Fibroblast of the aortic adventitia (primary cell): ENCODE data around the gene KLHL35. TPM values are rescaled to one million over a fixed set of nuclear protein-coding genes. Genes with fewer than 3 reads are reported as not detected.

Experiments
- DNase-seq: peaks from one replicate; pipeline ENCODE4 v3.0.0-alpha.2; 2010; ENCODE audit warnings: low read depth
- H3K4me3 ChIP-seq: 2 replicates; pipeline ENCODE4 v1.5.1; 2011; ENCODE audit warnings: low read depth, mild to moderate bottlenecking, control low read depth, low read length, moderate library complexity
- CTCF ChIP-seq: IDR thresholded peaks from 2 replicates; pipeline ENCODE4 v1.5.1; 2011; ENCODE audit warnings: mild to moderate bottlenecking, low read length, control low read depth, inconsistent platforms; ENCODE audit not compliant: insufficient read depth
- total RNA-seq: library from RNA; depleted of rRNA; stranded (reverse); fragments of >200 nt; gene quantifications from 2 replicates; pipeline ENCODE4 v1.2.3, GENCODE V29; 2012; ENCODE audit warnings: low replicate concordance

Gene KLHL35
- total RNA-seq, 1 donor = 3.0 TPM

GRCh38 chr11:75439495-75440120 is 6.6 kb upstream of the KLHL35 start:
- DNase-seq = no peak
- no peak for TF ChIP-seq CTCF
- H3K4me3 ChIP-seq = no peak overlapping the region

GRCh38 chr11:75439026-75439425 is 6.0 kb upstream of the KLHL35 start:
- H3K4me3 ChIP-seq = no peak overlapping the region
- no peak for DNase-seq
- TF ChIP-seq CTCF = no peak

- no peak overlapping the region for H3K4me3 ChIP-seq
- DNase-seq = no peak
- TF ChIP-seq CTCF = no peak
Observed at GRCh38 chr11:75437966-75438659, 5.1 kb upstream of the KLHL35 start.

- no peak overlapping the region for H3K4me3 ChIP-seq
- DNase-seq = no peak
- TF ChIP-seq CTCF = no peak
Observed at GRCh38 chr11:75436806-75437205, 3.8 kb upstream of the KLHL35 start.

- no peak for TF ChIP-seq CTCF
- no peak overlapping the region for H3K4me3 ChIP-seq
- DNase-seq = no peak
Observed at GRCh38 chr11:75435571-75435925, 2.5 kb upstream of the KLHL35 start.

- no peak for TF ChIP-seq CTCF
- no peak for DNase-seq
- no peak overlapping the region for H3K4me3 ChIP-seq
Observed at GRCh38 chr11:75434886-75435570, 2.0 kb upstream of the KLHL35 start.
